Skeletal muscle tissue (tissue), 4 donors: ENCODE data around the gene SMARCA4. TPM values are rescaled to one million over a fixed set of nuclear protein-coding genes. Genes with fewer than 3 reads are reported as not detected.
"Not testable (repeated sequence)": the region's sequence is repeated elsewhere in the genome, so short reads cannot be mapped to it uniquely, and the experiment has no call there.

Experiments
- H3K27ac ChIP-seq: one replicate; pipeline ENCODE4 v1.7.0; 2013; ENCODE audit warnings: mild to moderate bottlenecking, low read depth, low read length, inconsistent platforms
- H3K27me3 ChIP-seq, 3 donors: one replicate each; pipeline ENCODE4 v1.7.0; 2013; ENCODE audit warnings: low read length in 3 of 3; ENCODE audit not compliant: control insufficient read depth in 3 of 3, insufficient read depth in 3 of 3
- H3K36me3 ChIP-seq, 3 donors: one replicate each; pipeline ENCODE4 v1.7.0; 2013; ENCODE audit warnings: low read length in 3 of 3; ENCODE audit not compliant: control insufficient read depth in 3 of 3, insufficient read depth in 3 of 3
- H3K4me1 ChIP-seq, 3 donors: one replicate each; pipeline ENCODE4 v1.7.0; 2013; ENCODE audit warnings: low read length in 3 of 3, mild to moderate bottlenecking in 3 of 3; ENCODE audit not compliant: control insufficient read depth in 3 of 3, insufficient read depth in 3 of 3
- H3K4me3 ChIP-seq, 3 donors: one replicate each; pipeline ENCODE4 v1.7.0; 2013; ENCODE audit warnings: low read length in 3 of 3
- H3K9ac ChIP-seq, 3 donors: one replicate each; pipeline ENCODE4 v1.7.0; 2013; ENCODE audit warnings: low read length in 3 of 3, mild to moderate bottlenecking in 3 of 3, moderate library complexity in 2 of 3, low read depth in 1 of 3
- H3K9me3 ChIP-seq, 3 donors: one replicate each; pipeline ENCODE4 v1.7.0; 2013; ENCODE audit warnings: low read length in 3 of 3; ENCODE audit not compliant: control insufficient read depth in 3 of 3
- total RNA-seq: library from RNA; depleted of rRNA; stranded (reverse); fragments of >200 nt; gene quantifications from one replicate; pipeline ENCODE4 v1.2.3, GENCODE V29; 2014
- donor health status: Osteomylitis.

Gene SMARCA4
- total RNA-seq, 1 donor from 2014 or later: 58.5 TPM

DNA sequence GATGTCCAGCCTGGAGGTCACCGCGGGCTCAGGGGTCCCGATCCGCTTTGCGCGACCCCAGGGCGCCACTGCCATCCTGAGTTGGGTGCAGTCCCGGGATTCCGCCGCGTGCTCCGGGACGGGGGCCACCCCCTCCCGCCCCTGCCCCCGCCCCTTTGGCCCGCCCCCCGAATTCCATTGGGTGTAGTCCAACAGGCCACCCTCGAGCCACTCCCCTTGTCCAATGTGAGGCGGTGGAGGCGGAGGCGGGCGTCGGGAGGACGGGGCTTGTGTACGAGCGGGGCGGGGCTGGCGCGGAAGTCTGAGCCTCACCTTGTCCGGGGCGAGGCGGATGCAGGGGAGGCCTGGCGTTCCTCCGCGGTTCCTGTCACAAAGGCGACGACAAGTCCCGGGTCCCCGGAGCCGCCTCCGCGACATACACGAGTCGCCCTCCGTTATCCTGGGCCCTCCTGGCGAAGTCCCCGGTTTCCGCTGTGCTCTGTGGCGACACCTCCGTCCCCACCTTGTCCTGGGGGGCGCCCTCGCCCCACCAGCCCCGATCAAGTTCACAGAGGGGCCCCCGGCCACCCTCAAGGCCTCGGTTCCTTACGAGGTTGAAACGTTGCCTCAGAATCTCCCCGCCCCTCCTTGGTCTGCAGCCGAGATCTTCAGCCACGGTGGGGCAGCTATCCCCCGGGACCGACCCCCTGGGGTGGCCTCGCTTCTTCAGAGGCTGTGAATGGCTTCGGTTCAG, 129.6 kb downstream of the SMARCA4 start:
- peaks cover 12 to 30% (median 17%) of the 10 kb centered on the region in 3 donors for H3K4me1 ChIP-seq
- H3K27ac ChIP-seq: peak overlapping the region; percentile 96
- no peaks in the 10 kb centered on the region for H3K9me3 ChIP-seq
- H3K4me3 ChIP-seq: peak overlapping the region; percentile 70 to 77 (median 71)
- H3K36me3 ChIP-seq: no peaks in the 10 kb centered on the region
- H3K9ac ChIP-seq: peak overlapping the region; percentile 82 to 88 (median 85)
- H3K27me3 ChIP-seq: peaks cover 7 to 25% (median 24%) of the 10 kb centered on the region in 3 donors

DNA sequence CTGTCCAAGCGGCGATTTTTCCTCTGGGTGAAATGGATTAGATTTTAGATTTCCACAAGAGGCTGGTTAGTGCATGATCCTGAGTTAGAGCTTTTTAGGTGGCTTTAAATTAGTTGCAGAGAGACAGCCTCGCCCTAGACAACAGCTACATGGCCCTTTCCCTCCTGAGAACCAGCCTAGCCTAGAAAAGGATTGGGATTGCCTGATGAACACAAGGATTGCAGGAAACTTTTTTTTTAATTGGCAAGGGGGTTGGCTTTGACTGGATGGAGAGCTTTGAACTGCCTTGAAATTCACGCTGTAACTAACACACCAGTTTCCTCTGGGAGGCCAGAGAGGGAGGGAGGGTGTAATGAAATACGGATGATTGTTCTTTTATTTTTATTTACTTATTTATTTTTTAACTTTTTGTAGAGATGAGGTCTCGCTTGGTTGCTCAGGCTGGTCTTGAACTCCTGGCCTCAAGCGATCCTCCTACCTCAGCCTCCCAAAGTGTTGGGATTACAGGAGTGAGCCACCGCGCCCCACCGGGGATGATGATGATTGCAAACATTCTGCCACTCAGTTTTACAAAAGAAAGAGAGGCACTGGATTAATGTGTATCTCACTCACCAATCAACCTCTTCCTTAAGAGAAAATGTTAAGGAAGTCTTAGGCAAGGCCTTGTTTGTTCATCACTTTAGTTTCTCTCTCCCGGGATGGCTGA, 130.3 kb downstream of the SMARCA4 start:
- H3K4me3 ChIP-seq: peak overlapping the region; percentile 70 to 77 (median 71)
- H3K4me1 ChIP-seq: peaks cover 11 to 32% (median 20%) of the 10 kb centered on the region in 3 donors
- no peaks in the 10 kb centered on the region for H3K9me3 ChIP-seq
- peaks cover 7 to 25% (median 24%) of the 10 kb centered on the region in 3 donors for H3K27me3 ChIP-seq
- peak overlapping the region; percentile 82 to 88 (median 85) for H3K9ac ChIP-seq
- no peaks in the 10 kb centered on the region for H3K36me3 ChIP-seq
- peak overlapping the region; percentile 96 for H3K27ac ChIP-seq

DNA sequence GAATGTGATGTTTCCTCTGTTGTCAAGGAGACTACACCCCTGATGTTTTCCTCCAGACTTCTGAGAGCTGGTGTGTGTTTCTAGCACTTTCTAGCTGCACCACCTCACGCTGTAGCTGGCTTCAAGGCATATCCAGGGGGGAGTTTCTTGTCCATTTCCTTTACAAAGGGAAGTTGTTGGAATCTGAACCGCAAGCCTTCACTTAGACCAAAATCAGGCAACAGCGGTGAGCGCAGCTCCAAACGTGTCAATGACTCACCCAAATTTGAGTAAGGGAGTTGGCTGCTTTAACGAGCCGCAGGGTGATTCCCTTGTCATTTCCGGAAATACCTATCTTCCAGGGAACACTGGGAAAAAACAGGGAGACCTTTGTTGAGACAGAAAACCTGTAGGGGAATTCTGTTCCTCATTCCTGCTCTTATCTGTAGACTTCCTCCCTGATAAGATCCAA, 130.9 kb downstream of the SMARCA4 start:
- peak overlapping the region in 2 of 3 donors; percentile 16 to 24 for H3K4me3 ChIP-seq
- H3K9ac ChIP-seq: peak overlapping the region in 1 of 3 donors; percentile 88
- H3K27me3 ChIP-seq: peaks cover 7 to 25% (median 24%) of the 10 kb centered on the region in 3 donors
- H3K4me1 ChIP-seq: peaks cover 13 to 32% (median 24%) of the 10 kb centered on the region in 3 donors
- no peaks in the 10 kb centered on the region for H3K9me3 ChIP-seq
- H3K27ac ChIP-seq: peak overlapping the region; percentile 96
- H3K36me3 ChIP-seq: no peaks in the 10 kb centered on the region

DNA sequence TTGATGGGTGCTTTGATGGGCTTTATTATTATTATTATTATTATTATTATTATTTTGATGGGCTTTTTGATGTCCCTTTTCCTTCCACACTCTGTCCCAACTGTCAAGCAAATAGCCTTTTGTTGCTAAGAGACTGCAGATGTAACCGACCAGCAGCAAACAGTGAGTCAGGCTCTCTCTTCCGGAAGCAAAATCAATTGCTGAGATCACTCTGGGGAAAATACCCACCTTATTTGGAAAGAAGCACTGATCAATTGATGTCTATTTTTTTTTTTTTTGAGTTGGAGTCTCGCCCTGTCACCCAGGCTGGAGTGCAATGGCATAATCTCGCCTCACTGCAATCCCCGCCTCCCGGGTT, 131.3 kb downstream of the SMARCA4 start:
- Histone ChIP-seq H3K27me3 (peaks cover 7 to 25% (median 24%) of the 10 kb centered on the region in 3 donors), H3K27ac (peak overlapping the region; percentile 96), H3K36me3 (no peaks in the 10 kb centered on the region), H3K4me1 (peaks cover 13 to 32% (median 24%) of the 10 kb centered on the region in 3 donors), H3K9ac (no peak overlapping the region), H3K9me3 (no peaks in the 10 kb centered on the region), H3K4me3 (peak overlapping the region in 1 of 3 donors; percentile 24)

DNA sequence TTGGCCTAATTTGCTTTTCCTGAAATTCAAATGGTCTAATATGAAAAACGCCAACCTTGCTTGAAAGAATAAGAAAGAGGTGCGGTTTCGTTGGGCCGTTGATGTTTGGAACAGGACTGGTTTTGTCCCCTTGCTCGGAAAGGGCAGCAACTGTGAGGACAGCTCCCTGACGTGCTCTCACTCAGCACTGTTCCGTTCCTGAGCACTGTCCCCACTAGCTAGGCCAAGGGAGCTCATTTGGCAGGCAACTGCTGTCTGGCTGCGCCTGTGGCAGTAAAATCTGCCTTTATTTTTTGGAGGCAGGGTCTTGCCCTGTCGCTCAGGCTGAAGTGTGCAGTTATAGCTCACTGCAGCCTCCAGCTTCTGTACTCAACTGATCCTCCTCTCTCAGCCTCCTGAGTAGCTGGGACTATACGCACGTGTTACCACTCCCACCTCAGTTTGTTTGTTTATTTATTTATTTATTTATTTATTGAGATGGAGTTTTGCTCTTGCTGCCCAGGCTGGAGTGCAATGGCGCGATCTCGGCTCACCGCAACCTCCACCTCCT, 132.9 kb downstream of the SMARCA4 start:
- Histone ChIP-seq H3K4me1 (peaks cover 9 to 27% (median 24%) of the 10 kb centered on the region in 3 donors), H3K9ac (no peak overlapping the region), H3K27ac (peak overlapping the region; percentile 77), H3K36me3 (no peaks in the 10 kb centered on the region), H3K9me3 (peaks cover 0 to 2% (median 0%) of the 10 kb centered on the region in 3 donors), H3K27me3 (peaks cover 10 to 23% (median 16%) of the 10 kb centered on the region in 3 donors), H3K4me3 (no peak overlapping the region)

DNA sequence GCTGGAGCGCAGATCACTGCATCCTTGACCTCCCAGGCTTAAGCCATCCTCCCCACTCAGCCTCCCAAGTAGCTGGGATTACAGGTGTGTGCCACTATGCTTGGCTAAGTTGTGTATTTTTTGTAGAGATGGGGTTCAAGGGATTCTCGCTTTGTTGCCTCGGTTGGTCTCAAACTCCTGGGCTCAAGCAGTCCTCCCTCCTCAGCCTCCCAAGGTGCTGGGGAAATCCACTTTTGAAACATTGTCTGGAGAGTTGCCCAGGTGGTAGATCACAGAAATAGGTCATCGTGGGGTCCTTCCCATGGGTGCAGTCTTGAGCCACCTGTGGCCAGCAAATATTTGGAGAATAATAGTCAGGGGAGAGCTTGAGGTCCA, 133.7 kb downstream of the SMARCA4 start:
- no peaks in the 10 kb centered on the region for H3K36me3 ChIP-seq
- H3K9me3 ChIP-seq: peaks cover 0 to 2% (median 0%) of the 10 kb centered on the region in 3 donors
- H3K27ac ChIP-seq: peak overlapping the region; percentile 81
- H3K9ac ChIP-seq: peak overlapping the region in 1 of 3 donors; percentile 38
- peaks cover 9 to 24% (median 20%) of the 10 kb centered on the region in 3 donors for H3K4me1 ChIP-seq
- H3K27me3 ChIP-seq: peaks cover 6 to 17% (median 9%) of the 10 kb centered on the region in 3 donors
- H3K4me3 ChIP-seq: no peak overlapping the region

DNA sequence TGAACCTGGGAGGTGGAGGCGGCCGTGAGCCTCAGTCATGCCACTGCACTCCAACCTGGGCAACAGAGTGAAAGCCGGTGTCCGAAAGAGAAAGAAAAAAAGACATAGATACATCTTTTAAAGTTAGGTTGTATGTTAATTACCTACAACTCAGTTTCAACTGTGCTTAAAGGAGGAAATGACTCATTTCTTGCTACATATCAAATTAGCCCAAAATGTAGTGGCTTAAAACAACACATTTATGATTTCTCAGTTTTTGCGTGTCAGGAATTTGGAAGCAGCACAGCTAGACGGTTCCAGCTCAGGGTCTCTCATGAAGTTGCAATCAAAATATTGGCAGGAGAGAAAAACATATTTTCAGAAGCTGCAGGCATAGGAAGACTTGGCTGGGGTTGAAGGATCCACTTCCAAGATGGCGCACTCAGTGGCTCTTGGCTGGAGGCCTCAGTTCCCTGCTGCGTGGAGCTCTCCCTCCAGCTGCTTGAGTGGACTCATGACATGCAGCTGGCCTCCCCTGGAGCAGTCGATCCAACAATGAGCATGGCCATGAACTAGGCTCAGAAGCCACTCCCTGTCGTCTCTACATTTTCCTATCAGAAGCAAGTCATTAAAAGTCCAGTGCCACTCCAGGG, 135.5 kb downstream of the SMARCA4 start:
- H3K27ac ChIP-seq: peak overlapping the region; percentile 80
- H3K9me3 ChIP-seq: peaks cover 0 to 2% (median 0%) of the 10 kb centered on the region in 3 donors
- no peak overlapping the region for H3K4me3 ChIP-seq
- no peaks in the 10 kb centered on the region for H3K36me3 ChIP-seq
- no peak overlapping the region for H3K9ac ChIP-seq
- H3K27me3 ChIP-seq: peaks cover 0 to 8% (median 3%) of the 10 kb centered on the region in 3 donors
- peaks cover 9 to 16% (median 11%) of the 10 kb centered on the region in 3 donors for H3K4me1 ChIP-seq

DNA sequence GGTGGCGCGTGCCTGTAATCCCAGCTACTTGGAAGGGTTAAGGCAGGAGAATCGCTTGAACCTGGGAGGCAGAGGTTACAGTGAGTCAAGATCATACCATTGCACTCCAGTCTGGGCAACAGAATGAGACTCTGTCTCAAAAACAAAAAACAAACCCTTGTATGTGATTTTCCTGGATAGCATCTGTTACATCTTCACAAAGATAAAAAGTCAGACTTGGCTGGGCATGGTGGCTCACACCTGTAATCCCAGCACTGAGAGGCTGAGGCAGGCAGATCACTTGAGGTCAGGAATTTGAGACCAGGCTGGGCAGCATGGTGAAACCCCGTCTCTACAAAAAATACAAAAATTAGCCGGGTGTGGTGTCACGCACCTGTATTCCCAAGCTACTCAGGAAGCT, 136.5 kb downstream of the SMARCA4 start:
- not testable (repeated sequence) for H3K9ac ChIP-seq, H3K9me3 ChIP-seq, H3K27me3 ChIP-seq, H3K4me3 ChIP-seq, H3K36me3 ChIP-seq
- peak overlapping the region; percentile 80 for H3K27ac ChIP-seq
- H3K4me1 ChIP-seq: peaks cover 5 to 11% (median 6%) of the 10 kb centered on the region in 3 donors

DNA sequence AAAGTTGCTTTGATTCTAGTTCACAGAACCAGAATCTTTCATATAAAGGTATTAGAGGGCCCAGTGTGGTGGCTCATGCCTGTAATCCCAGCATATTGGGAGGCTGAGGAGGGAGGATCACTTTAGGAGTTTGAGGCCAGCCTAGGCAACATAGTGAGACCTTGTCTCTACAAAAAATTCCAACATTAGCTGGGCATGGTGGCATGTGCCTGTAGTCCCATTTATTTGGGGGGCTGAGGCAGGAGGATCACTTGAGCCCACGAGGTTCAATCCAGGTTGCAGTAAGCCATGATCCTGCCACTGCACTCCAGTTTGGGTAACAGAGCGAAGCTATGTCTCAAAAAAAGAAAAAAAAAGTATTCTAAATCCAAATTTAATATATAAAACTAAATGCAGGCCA, 137.5 kb downstream of the SMARCA4 start:
- Histone ChIP-seq H3K9ac (no peak overlapping the region), H3K4me1 (peaks cover 5 to 11% (median 6%) of the 10 kb centered on the region in 3 donors), H3K36me3 (peaks cover 0 to 8% (median 2%) of the 10 kb centered on the region in 3 donors), H3K9me3 (peaks cover 0 to 2% (median 0%) of the 10 kb centered on the region in 3 donors), H3K27me3 (peaks cover 2 to 8% (median 5%) of the 10 kb centered on the region in 3 donors), H3K27ac (no peak overlapping the region), H3K4me3 (no peak overlapping the region)
